PC-3 (cell line): ENCODE measurements around the gene STX1A. TPM values are rescaled to one million over a fixed set of nuclear protein-coding genes. Genes with fewer than 3 reads are reported as not detected.

Source experiments
- ATAC-seq: fragments of 200-7000 bp; cut with Tn5 transposase; 2 replicates; pipeline ENCODE4 v1.9.1; 2020; ENCODE audit warnings: mild to moderate bottlenecking, moderate library complexity
- BruUV-seq: library from RNA; stranded (reverse); fragments of 400-500 nt; replicated peaks from 2 replicates; lab custom pipeline; 2021; lab: Mats Ljungman, UMichigan
- CTCF ChIA-PET: fragments of 300-600 bp; sonication (Branson Sonifier 250); formaldehyde crosslinking; loops from one replicate; lab custom pipeline; 2022; ENCODE audit warnings: antibody characterized with exemption; lab: Charles Lee
- POLR2A ChIA-PET: fragments of 300-600 bp; sonication (Branson Sonifier 250); formaldehyde crosslinking; loops from one replicate; lab custom pipeline; 2022; ENCODE audit warnings: antibody characterized with exemption; ENCODE audit not compliant: unreplicated experiment; lab: Charles Lee
- DNase-seq: peaks from one replicate; pipeline ENCODE4 v3.0.0-alpha.2; 2015
- H2AFZ ChIP-seq: fragments of 300-600 bp; sonication (generic); 2 replicates; pipeline ENCODE4 v1.6.0; 2016; ENCODE audit warnings: antibody characterized with exemption, low read length
- H3F3A ChIP-seq: fragments of 300-600 bp; sonication (generic); one replicate; pipeline ENCODE4 v1.6.0; 2017; ENCODE audit warnings: antibody characterized with exemption, low read length, control low read depth, mild to moderate bottlenecking; ENCODE audit not compliant: unreplicated experiment
- H3K27ac ChIP-seq: fragments of 300-600 bp; sonication (generic); 2 replicates; pipeline ENCODE4 v1.5.1; 2016; ENCODE audit warnings: mild to moderate bottlenecking, low read length
- H3K27me3 ChIP-seq: fragments of 300-600 bp; sonication (generic); 2 replicates; pipeline ENCODE4 v1.6.1; 2016; ENCODE audit warnings: low read length, mixed read lengths
- H3K36me3 ChIP-seq: fragments of 300-600 bp; sonication (generic); 2 replicates; pipeline ENCODE4 v1.6.1; 2016; ENCODE audit warnings: low read depth, mixed run types, low read length, mixed read lengths
- H3K4me1 ChIP-seq: fragments of 300-600 bp; sonication (generic); 2 replicates; pipeline ENCODE4 v1.5.1; 2016; ENCODE audit warnings: low read length; ENCODE audit not compliant: insufficient read depth
- H3K4me2 ChIP-seq: fragments of 300-600 bp; sonication (generic); 2 replicates; pipeline ENCODE4 v1.6.0; 2016; ENCODE audit warnings: low read length
- H3K4me3 ChIP-seq: fragments of 300-600 bp; sonication (generic); 2 replicates; pipeline ENCODE4 v1.5.1; 2016; ENCODE audit warnings: mild to moderate bottlenecking, low read length, mixed read lengths
- H3K79me2 ChIP-seq: fragments of 300-600 bp; sonication (generic); 2 replicates; pipeline ENCODE4 v1.6.1; 2017; ENCODE audit warnings: low read length, mixed read lengths
- H3K9ac ChIP-seq: fragments of 300-600 bp; sonication (generic); 2 replicates; pipeline ENCODE4 v1.6.0; 2016; ENCODE audit warnings: mild to moderate bottlenecking, low read length
- H3K9me2 ChIP-seq: fragments of 300-600 bp; sonication (generic); replicated peaks from 2 replicates; pipeline ENCODE4 v1.6.1; 2016; ENCODE audit warnings: mixed run types, low read length, mixed read lengths
- H3K9me3 ChIP-seq: fragments of 300-600 bp; sonication (generic); 2 replicates; pipeline ENCODE4 v1.6.1; 2016; ENCODE audit warnings: low read length, mixed read lengths
- H4K20me1 ChIP-seq: fragments of 300-600 bp; sonication (generic); 2 replicates; pipeline ENCODE4 v1.6.1; 2016; ENCODE audit warnings: low read length, mixed read lengths
- EZH2 ChIP-seq: fragments of 300-600 bp; sonication (generic); IDR thresholded peaks from one replicate; pipeline ENCODE4 v1.6.1; 2017; ENCODE audit warnings: antibody characterized with exemption, mild to moderate bottlenecking, low read length; ENCODE audit not compliant: unreplicated experiment
- EZH2phosphoT487 ChIP-seq: fragments of 300-600 bp; sonication (generic); IDR thresholded peaks from 2 replicates; pipeline ENCODE4 v1.6.1; 2018; ENCODE audit warnings: mild to moderate bottlenecking, antibody characterized with exemption, low read length, borderline replicate concordance
- intact Hi-C: fragments of 100-400 bp; cut with micrococcal nuclease; formaldehyde crosslinking; loops from 2 replicates; pipeline ENCODE4 v1.9.0; 2023
- total RNA-seq: library from RNA; depleted of rRNA; stranded (reverse); fragments of >200 nt; gene quantifications from 2 replicates; pipeline ENCODE4 v1.2.3, GENCODE V29; 2014
- TF ChIP-seq, protein P1 (sequence below): fragments of 300-600 bp; sonication (generic); conservative IDR thresholded peaks from 2 replicates; pipeline ENCODE4 v1.5.1; 2017; ENCODE audit warnings: antibody characterized with exemption, low read depth, mild to moderate bottlenecking, low read length

The STX1A gene
- total RNA-seq, 1 experiment from 2014 or later: 145 TPM

DNA sequence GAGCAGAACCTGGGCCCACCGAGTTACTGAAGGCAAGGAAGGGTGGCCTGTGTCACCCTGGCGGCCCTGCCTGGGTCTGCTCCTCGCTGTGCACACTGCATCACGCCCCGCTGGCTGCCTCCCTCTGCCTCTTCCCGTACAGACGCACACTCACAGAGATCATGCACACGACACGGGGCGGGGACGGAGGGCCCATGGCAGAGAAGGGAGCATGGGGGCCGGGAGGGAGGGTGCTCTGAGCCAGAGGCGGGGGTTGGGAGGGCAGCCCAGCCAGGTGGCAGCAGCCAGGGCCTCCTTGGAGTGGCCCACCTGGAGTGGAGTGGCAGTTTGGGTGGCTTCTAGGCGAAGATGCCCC, 19.4 kb downstream of the STX1A start:
- CTCF ChIA-PET: no interaction called here
- Histone ChIP-seq H2AFZ (no peak overlapping the region), H3K9me2 (no peaks in the 10 kb centered on the region), H4K20me1 (peaks cover 25% of the 10 kb centered on the region), H3K36me3 (peaks cover 62% of the 10 kb centered on the region), H3K27ac (no peak overlapping the region), H3K27me3 (no peaks in the 10 kb centered on the region), H3K4me1 (peaks cover 9% of the 10 kb centered on the region), H3K4me2 (no peak overlapping the region), H3K4me3 (no peak overlapping the region), H3K9me3 (no peaks in the 10 kb centered on the region), H3K9ac (no peak overlapping the region), H3F3A (peaks cover 19% of the 10 kb centered on the region), H3K79me2 (peaks cover 14% of the 10 kb centered on the region; the same call in 1 of the 2 replicates)
- intact Hi-C loops: no loop called here
- TF ChIP-seq EZH2 (no peak), EZH2phosphoT487 (no peak)
- TF ChIP-seq, protein P1, sequence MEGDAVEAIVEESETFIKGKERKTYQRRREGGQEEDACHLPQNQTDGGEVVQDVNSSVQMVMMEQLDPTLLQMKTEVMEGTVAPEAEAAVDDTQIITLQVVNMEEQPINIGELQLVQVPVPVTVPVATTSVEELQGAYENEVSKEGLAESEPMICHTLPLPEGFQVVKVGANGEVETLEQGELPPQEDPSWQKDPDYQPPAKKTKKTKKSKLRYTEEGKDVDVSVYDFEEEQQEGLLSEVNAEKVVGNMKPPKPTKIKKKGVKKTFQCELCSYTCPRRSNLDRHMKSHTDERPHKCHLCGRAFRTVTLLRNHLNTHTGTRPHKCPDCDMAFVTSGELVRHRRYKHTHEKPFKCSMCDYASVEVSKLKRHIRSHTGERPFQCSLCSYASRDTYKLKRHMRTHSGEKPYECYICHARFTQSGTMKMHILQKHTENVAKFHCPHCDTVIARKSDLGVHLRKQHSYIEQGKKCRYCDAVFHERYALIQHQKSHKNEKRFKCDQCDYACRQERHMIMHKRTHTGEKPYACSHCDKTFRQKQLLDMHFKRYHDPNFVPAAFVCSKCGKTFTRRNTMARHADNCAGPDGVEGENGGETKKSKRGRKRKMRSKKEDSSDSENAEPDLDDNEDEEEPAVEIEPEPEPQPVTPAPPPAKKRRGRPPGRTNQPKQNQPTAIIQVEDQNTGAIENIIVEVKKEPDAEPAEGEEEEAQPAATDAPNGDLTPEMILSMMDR: no peak
- no TSS peak for BruUV-seq
- DNase-seq (no peak), ATAC-seq (no peak)
- POLR2A ChIA-PET: no interaction called here

DNA sequence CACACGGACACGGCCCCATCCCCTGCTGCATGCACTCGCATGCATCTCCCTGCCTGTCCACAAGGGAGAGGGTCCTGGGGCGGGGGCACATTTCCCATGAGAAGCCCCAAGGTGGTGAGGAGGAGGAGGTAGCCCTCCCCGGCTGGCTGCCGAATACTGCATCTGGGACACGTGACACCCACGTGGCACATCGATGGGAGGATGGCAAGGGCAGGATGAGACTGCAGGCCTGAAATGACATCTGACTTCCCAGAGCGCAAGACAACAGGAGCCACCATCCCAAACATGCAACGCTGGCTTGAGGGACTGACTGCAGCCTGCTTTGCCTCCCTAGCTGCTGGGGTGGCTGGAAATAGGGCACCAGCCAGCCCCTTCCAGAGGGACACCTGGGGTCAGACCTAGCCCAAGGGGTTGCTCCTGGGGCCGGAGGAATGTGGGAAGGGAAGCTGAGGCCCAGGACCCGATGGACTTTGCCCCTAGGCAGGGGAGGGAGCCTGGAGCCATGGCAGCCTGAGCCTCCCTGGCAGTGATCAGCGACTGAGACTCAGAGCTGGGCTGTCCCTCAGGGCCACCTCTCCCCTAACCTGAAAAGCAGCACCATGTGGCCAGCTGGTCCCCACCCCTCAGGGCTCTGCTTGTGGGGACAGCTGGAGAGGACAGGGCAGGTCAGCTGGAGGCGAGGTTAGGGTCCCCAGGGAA, 19.9 kb downstream of the STX1A start:
- no peak overlapping the region for H2AFZ ChIP-seq
- H3K27me3 ChIP-seq: no peaks in the 10 kb centered on the region
- ATAC-seq (no peak), DNase-seq (no peak)
- CTCF ChIA-PET: no interaction called here
- peaks cover 25% of the 10 kb centered on the region for H4K20me1 ChIP-seq
- no peak overlapping the region for H3K9ac ChIP-seq
- BruUV-seq: no TSS peak
- no peaks in the 10 kb centered on the region for H3K9me3 ChIP-seq
- TF ChIP-seq EZH2phosphoT487: no peak
- no peak for TF ChIP-seq EZH2
- TF ChIP-seq, protein P1: no peak
- no peak overlapping the region for H3K4me3 ChIP-seq
- no peaks in the 10 kb centered on the region for H3K9me2 ChIP-seq
- no peak overlapping the region for H3K4me2 ChIP-seq
- H3K36me3 ChIP-seq: peaks cover 60% of the 10 kb centered on the region
- peaks cover 19% of the 10 kb centered on the region for H3F3A ChIP-seq
- H3K4me1 ChIP-seq: peaks cover 6% of the 10 kb centered on the region
- peaks cover 12% of the 10 kb centered on the region; the same call in 1 of the 2 replicates for H3K79me2 ChIP-seq
- H3K27ac ChIP-seq: no peak overlapping the region
- intact Hi-C loops: no loop called here
- POLR2A ChIA-PET: no interaction called here

DNA sequence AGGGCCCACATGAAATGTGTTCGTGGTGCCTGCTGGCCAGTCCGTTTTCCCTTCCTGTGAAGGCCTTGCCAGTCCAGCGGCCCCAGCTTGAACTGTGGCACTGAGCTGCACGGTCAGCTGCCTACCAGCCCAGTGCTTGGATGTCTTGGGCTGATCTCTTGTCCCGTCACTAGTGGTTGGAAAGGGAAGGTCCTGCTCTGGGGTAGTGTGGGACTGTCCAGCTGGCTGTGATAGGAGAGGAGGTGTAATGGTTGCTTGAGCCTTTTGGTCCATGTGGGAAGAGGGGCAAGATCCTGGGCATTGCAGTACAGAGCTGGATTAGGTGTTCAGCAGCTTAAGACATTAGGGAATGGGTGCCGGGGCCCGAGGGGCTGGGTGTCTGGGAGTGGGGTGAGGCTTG, 21.1 kb downstream of the STX1A start:
- intact Hi-C loops: no loop called here
- BruUV-seq: no TSS peak
- Histone ChIP-seq H3K9me2 (no peaks in the 10 kb centered on the region), H3K9me3 (no peaks in the 10 kb centered on the region), H3K27ac (no peak overlapping the region), H3K36me3 (peaks cover 57% of the 10 kb centered on the region), H4K20me1 (peaks cover 25% of the 10 kb centered on the region), H3K4me2 (no peak overlapping the region), H3K4me3 (no peak overlapping the region), H3K79me2 (0 out of 2 replicates have a peak, but pooled peaks cover 5% of the 10 kb centered on the region), H3K9ac (no peak overlapping the region), H3K27me3 (no peaks in the 10 kb centered on the region), H3F3A (peaks cover 19% of the 10 kb centered on the region), H2AFZ (no peak overlapping the region), H3K4me1 (no peaks in the 10 kb centered on the region)
- ATAC-seq (peak; percentile 7), DNase-seq (no peak)
- ChIA-PET POLR2A (interaction anchor here (0.5 to 0.8 kb wide), 3 partner anchors 9 to 82 kb away, joined by 3 to 5 read pairs (median 3); no protein-coding TSS in a partner anchor), CTCF (interaction anchor here (0.7 to 1.7 kb wide), 2 partner anchors 18 to 30 kb away, joined by 3 to 4 read pairs; partner anchors contain the start of gene VPS37D)
- TF ChIP-seq EZH2phosphoT487 (no peak), EZH2 (no peak)
- TF ChIP-seq, protein P1: no peak
